ENCODE measurements around the gene PTGIS. TPM values are rescaled to one million over a fixed set of nuclear protein-coding genes. Genes with fewer than 3 reads are reported as not detected.

Gene PTGIS
- total and polyA plus RNA-seq, 2 donors (not counting 1 experiment from before 2014, with no cell fraction given): not detected

DNA sequence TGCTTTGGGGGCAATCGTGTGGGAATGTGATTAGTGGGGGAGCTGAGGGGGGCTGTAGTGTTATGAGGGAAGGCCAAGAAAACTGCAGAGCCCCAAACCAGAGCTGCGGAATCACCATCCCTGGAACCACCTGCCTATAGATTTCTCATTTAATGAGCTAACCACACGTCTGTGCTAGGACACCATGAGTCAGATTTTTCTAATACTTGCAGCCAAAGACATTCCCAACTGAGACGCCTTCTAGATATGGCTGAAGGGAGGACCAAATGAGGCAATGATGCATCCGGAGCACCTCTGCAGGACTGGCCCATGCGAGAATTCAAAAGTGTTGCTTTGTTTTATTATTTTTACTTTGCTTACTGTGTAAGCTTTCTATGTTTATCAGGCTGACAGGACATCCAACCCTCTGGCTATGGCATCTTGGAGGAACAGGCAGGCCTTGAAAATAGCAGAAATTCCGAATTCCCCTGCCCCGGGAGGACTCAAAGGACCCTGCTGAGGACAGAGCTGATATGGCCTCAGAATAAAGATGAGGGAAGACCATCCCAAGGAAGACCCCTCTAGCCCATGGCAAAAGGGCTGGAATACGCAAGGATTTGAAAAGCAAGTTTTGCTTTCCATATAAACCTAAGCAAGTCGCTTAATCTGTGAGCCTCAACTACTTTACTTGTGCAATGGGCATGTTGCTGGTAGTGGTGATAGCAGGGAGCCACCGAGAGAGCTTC lies 3.1 kb upstream of the PTGIS start:
- Histone ChIP-seq H3K9ac (ENCODE audit: low read length) (no peak overlapping the region), H4K20me1 (ENCODE audit: control insufficient read depth, insufficient read depth, low read length, poor library complexity, severe bottlenecking) (no peaks in the 10 kb centered on the region), H3K27me3 (replicated peaks in 1 of 4; ENCODE audit: control extremely low read depth in 1 of 4, control insufficient read depth in 3 of 4, insufficient read depth in 4 of 4, low read length in 3 of 4) (peaks cover 0 to 40% (median 26%) of the 10 kb centered on the region in 4 experiments), H3K27ac (ENCODE audit: low read length in 2 of 2) (no peak overlapping the region), H2AFZ (ENCODE audit: insufficient read depth, low read depth, low read length, poor library complexity, severe bottlenecking) (no peak overlapping the region), H3K36me3 (replicated peaks in 1 of 2; ENCODE audit: control extremely low read depth in 1 of 2, control insufficient read depth in 1 of 2, extremely low read depth in 1 of 2, insufficient read depth in 2 of 2, low read length in 1 of 2) (no peaks in the 10 kb centered on the region), H3K9me3 (ENCODE audit: control extremely low read depth in 1 of 3, control insufficient read depth in 2 of 3, insufficient read depth in 1 of 3, low read length in 2 of 3) (peaks cover 0 to 6% (median 0%) of the 10 kb centered on the region in 3 donors), H3K4me1 (ENCODE audit: control insufficient read depth in 2 of 2, insufficient read depth in 2 of 2, low read length in 2 of 2) (peaks cover 4 to 6% of the 10 kb centered on the region in 2 donors), H3K4me3 (ENCODE audit: control extremely low read depth in 1 of 5, extremely low read depth in 1 of 5, insufficient read depth in 1 of 5, low read depth in 2 of 5, low read length in 4 of 5) (no peak overlapping the region), H3K79me2 (ENCODE audit: control insufficient read depth, insufficient read depth, low read length) (no peaks in the 10 kb centered on the region), H3K4me2 (replicated peaks; ENCODE audit: low read depth, low read length, poor library complexity, severe bottlenecking) (no peak overlapping the region)
- Mint-ChIP-seq H3K27me3 (peaks cover 41% of the 10 kb centered on the region), H3K4me1 (peaks cover 2% of the 10 kb centered on the region), H3K27ac (no peak overlapping the region), H3K9me3 (ENCODE audit: insufficient read depth) (no peaks in the 10 kb centered on the region), H3K4me3 (no peak overlapping the region)
- WGBS (ENCODE audit: insufficient coverage): 81% methylated on average over 5 of the region's 11 CpGs
- ATAC-seq (ENCODE audit: low read depth): no peak
- no peak for DNase-seq
- intact Hi-C loops (cut with micrococcal nuclease): no loop called here
- TF ChIP-seq CTCF (IDR thresholded peaks at IDR 0.05): no peak
- TF ChIP-seq EZH2 (IDR thresholded peaks at IDR 0.05; ENCODE audit: borderline replicate concordance, insufficient read depth, low read depth, low read length, poor library complexity, severe bottlenecking): no peak
- ChIA-PET CTCF (interaction anchor here (1.1 kb wide), 1 partner anchor 55 kb away, joined by 4 read pairs; no protein-coding TSS in a partner anchor), POLR2A (no interaction called here)

- no peak overlapping the region for H3K9ac ChIP-seq (ENCODE audit: low read length)
- H3K4me2 ChIP-seq (replicated peaks; ENCODE audit: low read depth, low read length, poor library complexity, severe bottlenecking): no peak overlapping the region
- WGBS (ENCODE audit: insufficient coverage): 59% methylated on average over 5 of the region's 7 CpGs
- no peak overlapping the region for H2AFZ ChIP-seq (ENCODE audit: insufficient read depth, low read depth, low read length, poor library complexity, severe bottlenecking)
- TF ChIP-seq EZH2 (IDR thresholded peaks at IDR 0.05; ENCODE audit: borderline replicate concordance, insufficient read depth, low read depth, low read length, poor library complexity, severe bottlenecking) (no peak), CTCF (IDR thresholded peaks at IDR 0.05) (no peak)
- peaks cover 0 to 6% (median 0%) of the 10 kb centered on the region in 3 donors for H3K9me3 ChIP-seq (ENCODE audit: control extremely low read depth in 1 of 3, control insufficient read depth in 2 of 3, insufficient read depth in 1 of 3, low read length in 2 of 3)
- Mint-ChIP-seq H3K27me3 (peaks cover 45% of the 10 kb centered on the region), H3K4me1 (peaks cover 2% of the 10 kb centered on the region), H3K27ac (no peak overlapping the region), H3K4me3 (no peak overlapping the region), H3K9me3 (ENCODE audit: insufficient read depth) (no peaks in the 10 kb centered on the region)
- ChIA-PET POLR2A (no interaction called here), CTCF (interaction anchor here (0.6 to 1.1 kb wide), 2 partner anchors 32 to 54 kb away, joined by 3 to 4 read pairs; no protein-coding TSS in a partner anchor)
- peaks cover 4 to 6% of the 10 kb centered on the region in 2 donors for H3K4me1 ChIP-seq (ENCODE audit: control insufficient read depth in 2 of 2, insufficient read depth in 2 of 2, low read length in 2 of 2)
- no peak overlapping the region for H3K27ac ChIP-seq (ENCODE audit: low read length in 2 of 2)
- DNase-seq (no peak), ATAC-seq (ENCODE audit: low read depth) (no peak)
- no peak overlapping the region for H3K4me3 ChIP-seq (ENCODE audit: control extremely low read depth in 1 of 5, extremely low read depth in 1 of 5, insufficient read depth in 1 of 5, low read depth in 2 of 5, low read length in 4 of 5)
- no peaks in the 10 kb centered on the region for H4K20me1 ChIP-seq (ENCODE audit: control insufficient read depth, insufficient read depth, low read length, poor library complexity, severe bottlenecking)
- no peaks in the 10 kb centered on the region for H3K36me3 ChIP-seq (replicated peaks in 1 of 2; ENCODE audit: control extremely low read depth in 1 of 2, control insufficient read depth in 1 of 2, extremely low read depth in 1 of 2, insufficient read depth in 2 of 2, low read length in 1 of 2)
- no peaks in the 10 kb centered on the region for H3K79me2 ChIP-seq (ENCODE audit: control insufficient read depth, insufficient read depth, low read length)
- peaks cover 0 to 44% (median 26%) of the 10 kb centered on the region in 4 experiments for H3K27me3 ChIP-seq (replicated peaks in 1 of 4; ENCODE audit: control extremely low read depth in 1 of 4, control insufficient read depth in 3 of 4, insufficient read depth in 4 of 4, low read length in 3 of 4)
- intact Hi-C loops (cut with micrococcal nuclease): no loop called here
Observed at GRCh38 chr20:49570161-49570827, 2.4 kb upstream of the PTGIS start.
